ENCODE measurements around the gene TMEM175.
"Not testable (repeated sequence)": the region's sequence is repeated elsewhere in the genome, so short reads cannot be mapped to it uniquely, and the experiment has no call there.

Gene TMEM175

DNA sequence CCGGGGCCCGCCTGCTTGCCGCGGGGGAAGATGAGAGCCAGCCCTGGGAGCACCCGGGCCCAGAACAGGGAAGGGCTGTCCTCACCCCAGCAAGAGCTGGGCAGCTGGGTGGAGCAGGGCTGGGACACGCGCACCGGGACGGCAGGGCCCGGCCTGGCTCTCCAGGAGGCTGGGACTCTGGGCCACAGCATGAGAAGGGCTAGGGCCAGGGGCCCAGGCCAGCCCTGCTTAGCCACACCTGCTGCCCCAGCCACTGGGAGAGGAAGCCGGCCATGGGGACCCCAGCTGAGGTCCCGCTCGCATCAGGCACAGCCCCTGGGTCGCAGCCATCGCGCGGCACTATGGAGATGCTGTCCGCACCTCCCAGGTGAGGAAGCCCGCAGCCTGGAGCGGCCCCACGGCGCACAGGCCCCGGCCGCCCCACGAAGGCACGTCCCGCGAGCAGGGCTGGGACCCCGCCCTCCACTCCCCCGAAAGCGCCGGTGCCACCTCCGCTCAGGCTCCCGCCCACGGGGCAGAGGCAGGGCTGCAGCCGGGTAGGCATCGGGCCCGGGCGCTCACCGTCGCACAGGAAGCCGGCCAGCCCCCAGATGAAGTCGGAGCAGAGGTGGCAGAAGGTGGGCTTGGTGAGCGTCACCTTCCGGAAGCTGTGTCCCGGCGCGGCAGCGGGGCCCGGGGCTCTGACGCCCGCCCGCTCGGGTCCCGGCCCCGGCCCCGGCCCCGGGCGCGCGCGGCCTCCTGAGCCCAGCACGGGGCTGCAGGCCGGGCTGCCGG, 40.6 kb downstream of the TMEM175 start:
- peak; percentile 73 for DNase-seq (ENCODE audit: low spot score)

GRCh38 chr4:973431-974397, 41.5 kb downstream of the TMEM175 start, which contains the start of gene DGKQ:
Gene DGKQ (minus strand): TSS chr4:973569. CDS start chr4:973482, 87 bp downstream.
- DNase-seq (ENCODE audit: low spot score), result peak; percentile 99

DNA sequence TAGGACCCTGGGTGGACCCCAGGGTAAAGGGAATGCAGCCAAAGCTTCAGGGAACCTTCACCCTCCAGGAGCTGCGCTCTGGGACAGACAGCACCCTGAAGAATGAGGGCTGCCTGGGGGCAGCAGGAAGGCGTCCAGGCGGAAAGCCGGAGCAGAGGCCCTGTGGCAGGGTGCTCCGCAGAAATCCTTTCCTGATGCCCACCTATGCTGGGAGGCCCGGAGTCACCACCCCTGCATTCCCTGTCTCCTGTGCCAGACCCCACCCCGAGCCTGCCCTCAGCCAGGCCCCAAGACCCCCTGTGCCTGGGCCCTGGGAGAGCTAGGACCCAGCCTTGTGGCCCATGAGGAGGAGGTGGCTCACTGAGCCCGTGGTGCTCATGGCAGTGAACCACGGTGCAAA, 42.4 kb downstream of the TMEM175 start:
- no peak for DNase-seq (ENCODE audit: low spot score)

DNA sequence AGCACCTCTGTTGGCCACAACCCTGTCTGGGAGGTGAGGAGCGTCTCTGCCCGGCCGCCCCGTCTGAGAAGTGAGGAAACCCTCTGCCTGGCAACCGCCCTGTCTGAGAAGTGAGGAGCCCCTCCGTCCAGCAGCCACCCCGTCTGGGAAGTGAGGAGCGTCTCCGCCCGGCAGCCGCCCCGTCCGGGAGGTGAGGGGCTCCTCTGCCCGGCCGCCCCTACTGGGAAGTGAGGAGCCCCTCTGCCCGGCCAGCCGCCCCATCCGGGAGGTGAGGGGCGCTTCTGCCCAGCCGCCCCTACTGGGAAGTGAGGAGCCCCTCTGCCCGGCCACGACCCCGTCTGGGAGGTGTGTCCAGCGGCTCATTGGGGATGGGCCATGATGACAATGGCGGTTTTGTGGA, 43.8 kb downstream of the TMEM175 start:
- not testable (repeated sequence) for DNase-seq (ENCODE audit: low spot score)

GRCh38 chr4:978957-979701, 46.9 kb downstream of the TMEM175 start:
- no peak for DNase-seq (ENCODE audit: low spot score)

DNA sequence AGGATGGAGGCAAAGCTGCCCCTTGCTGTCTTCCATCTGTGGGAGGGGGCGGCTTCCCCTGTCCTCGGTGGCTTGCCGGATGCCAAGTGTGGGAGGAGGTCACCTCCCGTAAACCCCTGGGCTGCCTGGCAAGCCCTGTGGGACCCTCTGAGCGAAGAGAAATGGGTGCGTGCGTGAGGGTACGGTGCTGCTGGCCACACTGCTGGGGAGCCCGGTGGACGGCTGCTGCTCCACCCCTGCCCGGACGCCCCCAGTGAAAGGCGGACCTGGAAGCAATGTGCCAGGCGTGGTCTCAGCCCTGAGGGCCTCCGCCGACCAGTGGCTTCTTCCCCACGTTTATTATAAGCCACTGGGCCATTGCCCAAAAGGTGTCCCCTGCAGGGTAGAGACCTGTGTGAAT, 50.0 kb downstream of the TMEM175 start:
- no peak for DNase-seq (ENCODE audit: low spot score)

- DNase-seq (ENCODE audit: low spot score), result no peak
Measured at GRCh38 chr4:982814-983213, 50.6 kb downstream of the TMEM175 start.

DNA sequence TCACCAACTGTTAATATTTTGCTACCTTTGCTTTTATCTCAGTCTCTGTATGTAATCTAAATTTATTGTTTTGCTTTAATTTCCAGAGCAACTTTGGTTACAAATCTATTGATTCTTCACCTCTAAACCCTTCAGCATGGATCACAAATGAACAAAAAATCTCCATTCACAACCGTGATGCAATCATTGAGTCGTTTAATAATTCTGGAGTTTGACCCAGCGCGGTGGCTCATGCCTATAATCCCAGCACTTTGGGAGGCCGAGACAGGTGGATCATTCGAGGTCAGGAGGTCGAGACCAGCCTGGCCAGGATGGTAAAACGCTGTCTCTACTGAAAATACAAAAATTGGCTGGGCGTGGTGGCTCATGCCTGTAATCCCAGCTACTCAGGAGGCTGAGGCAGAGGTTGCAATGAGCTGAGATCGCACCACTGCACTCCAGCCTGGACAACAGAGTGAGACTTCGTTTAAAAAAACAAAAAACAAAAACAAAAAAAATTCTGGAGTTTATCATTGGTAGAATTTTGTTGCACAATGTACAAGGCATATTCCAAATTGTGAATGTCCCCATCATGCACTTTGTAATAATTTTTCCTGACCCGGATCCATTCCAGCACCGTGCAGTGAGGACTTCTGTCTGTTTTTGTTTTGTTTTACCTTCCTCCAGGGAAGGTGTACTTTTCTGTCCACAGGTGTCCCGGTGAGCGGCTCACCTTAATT, 52.2 kb downstream of the TMEM175 start:
- DNase-seq (ENCODE audit: low spot score), result no peak

DNA sequence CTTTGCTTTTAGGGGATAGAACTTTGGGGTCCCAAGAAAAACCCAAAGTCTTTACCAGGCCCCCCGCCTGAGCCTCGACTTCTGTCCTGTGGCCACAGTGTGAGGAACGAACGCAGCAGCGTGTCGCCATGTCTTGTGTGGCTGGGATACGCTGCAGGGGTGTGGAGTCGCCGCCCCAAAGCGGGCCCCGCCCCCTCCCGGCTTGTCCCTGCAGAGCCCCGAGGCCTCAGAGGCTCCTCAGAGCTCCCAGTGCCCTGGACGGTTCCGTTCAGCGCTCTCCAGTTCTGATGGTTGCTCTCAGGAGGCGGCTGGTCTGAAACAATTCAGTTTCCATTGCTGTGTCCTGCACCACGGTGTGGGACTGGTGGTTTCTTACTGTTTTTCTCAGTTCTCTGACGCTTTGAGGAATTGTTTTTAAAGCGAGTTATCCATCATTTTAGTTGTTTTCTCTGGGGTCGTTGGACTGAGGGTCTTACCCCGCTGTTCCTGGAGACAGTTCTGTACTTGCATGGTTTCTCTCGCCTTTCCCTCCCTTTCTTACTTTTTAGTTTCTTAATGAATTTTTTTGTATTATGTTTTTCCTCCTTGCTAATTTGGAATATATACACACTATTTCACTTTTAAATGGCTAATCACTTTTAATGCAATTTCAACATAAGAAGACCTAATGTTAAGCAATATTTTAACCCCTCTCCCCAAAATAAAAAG, 53.0 kb downstream of the TMEM175 start:
- DNase-seq (ENCODE audit: low spot score), result peak; percentile 84

DNA sequence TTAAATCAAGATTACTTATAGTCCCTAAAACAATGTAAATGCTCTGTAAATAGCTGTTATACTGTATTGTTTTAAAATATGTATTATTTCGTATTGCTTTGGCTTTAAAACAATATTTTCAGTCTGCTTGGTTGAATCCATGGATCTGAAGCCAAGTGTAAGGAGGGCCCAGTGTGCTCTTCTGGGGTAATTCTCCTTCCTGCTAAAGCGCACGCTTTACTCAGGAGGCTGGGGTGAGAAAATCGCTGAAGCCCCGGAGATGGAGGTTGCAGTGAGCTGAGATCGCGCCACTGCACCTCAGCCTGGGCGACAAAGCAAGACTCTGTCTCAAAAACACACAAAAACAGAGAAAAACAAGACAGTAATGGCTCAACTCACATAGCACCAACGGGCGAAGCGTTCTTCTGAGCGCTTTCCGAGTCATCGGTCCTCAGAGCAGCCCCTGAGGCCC, 54.2 kb downstream of the TMEM175 start:
- DNase-seq (ENCODE audit: low spot score), result no peak

DNA sequence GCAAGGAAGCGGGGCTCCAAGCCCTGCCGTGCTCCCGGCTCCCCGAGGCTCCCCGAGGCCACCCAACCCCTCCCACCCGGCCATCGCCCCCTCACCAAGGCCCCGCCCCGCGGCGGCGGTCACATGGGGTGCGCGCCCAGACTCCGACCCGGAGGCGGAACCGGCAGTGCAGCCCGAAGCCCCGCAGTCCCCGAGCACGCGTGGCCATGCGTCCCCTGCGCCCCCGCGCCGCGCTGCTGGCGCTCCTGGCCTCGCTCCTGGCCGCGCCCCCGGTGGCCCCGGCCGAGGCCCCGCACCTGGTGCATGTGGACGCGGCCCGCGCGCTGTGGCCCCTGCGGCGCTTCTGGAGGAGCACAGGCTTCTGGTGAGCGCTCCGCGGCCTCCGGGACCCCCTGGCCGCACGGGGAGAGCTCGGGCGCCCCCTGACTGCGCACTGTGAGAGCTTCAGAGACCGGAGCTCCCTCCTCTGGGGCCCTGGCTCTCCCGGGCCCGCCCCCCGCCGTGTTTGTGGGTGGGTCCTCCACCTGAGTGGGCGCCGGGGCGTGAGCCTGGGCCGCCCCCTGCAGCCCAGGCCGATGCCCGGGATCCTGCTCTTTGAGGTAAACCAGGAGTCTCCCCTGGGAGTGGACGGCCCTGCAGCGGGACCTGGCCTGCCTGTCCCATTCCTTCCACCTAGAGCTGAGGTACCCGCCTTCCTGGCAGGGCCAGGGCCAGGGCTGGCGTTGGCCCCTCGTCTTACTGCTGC, 54.8 kb downstream of the TMEM175 start, which contains the start of gene IDUA:
TSS of gene IDUA (plus strand) at position 166 of the 745 bp plus-strand sequence. CDS start at position 207, 41 bp downstream.
- DNase-seq (ENCODE audit: low spot score), result peak; percentile 94

DNA sequence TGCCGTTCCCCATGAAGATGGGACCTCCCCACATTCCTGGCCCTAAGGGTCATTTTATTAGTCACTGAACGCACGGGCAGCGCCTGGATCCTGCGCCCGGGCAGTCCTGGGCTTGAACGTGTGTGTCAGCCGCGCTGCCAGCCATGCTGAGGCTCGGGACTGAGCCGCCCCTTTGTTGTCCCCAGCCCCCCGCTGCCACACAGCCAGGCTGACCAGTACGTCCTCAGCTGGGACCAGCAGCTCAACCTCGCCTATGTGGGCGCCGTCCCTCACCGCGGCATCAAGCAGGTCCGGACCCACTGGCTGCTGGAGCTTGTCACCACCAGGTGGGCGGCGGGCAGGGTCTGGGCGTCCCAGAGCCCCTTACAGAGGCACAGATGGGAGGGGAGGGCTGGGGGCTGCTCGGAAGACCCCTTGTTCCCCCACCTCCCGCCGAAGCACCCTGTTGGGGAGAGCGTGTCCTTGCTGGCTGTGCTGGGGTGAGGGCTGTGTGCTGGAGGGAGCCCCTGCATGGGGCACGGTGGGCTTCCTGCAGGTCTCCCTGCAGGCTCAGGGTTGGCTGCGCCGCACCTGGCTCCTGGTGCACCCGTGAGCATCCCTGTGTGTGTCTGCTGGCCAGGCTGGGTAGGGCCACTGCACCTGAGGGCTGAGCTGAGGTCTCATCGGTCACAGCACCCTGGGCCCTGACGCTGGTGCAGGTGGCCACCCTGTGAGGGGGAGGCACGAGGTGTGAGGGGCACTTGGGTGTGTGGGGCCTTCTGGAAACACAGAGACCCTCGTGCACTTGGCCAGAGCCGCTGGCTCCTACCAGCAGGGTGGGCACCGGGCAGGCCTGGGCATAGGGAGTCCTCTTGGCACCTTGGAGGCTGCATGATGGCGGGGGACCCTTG, 55.6 kb downstream of the TMEM175 start:
- DNase-seq (ENCODE audit: low spot score), result peak; percentile 78

- DNase-seq (ENCODE audit: low spot score), result no peak
Measured at GRCh38 chr4:988726-989721, 56.8 kb downstream of the TMEM175 start.

GRCh38 chr4:989722-990471, 57.6 kb downstream of the TMEM175 start:
- no peak for DNase-seq (ENCODE audit: low spot score)

DNA sequence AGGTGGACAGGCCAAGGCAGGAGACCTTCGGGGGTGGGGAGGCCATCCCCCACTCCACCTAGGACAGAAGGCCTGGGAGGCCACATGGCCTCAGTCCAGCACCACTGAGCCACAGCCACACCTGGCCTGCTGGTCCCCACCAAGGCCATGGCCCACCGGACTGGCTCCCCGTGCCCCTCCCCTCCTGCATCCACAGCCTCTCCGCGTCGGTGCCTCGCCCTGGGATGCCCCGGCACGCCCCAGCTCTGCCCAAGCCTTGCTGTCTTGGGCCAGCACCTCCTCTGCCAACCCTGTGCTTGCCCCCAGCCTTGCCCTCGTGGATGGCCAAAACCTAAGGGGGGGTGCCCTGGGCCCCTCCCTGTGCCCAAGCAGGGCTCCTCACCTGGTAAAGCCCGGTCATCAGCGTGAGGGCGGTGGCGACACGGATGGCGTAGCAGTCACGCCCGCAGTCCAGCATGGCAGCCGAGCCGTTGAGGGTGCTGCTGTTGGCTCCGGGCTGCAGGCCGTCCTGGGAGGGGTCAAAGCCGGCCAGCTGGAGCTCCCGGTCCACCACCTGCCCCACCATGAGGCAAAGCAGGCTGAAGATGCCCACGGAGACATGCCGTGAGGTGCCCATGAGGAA, 58.6 kb downstream of the TMEM175 start:
- no peak for DNase-seq (ENCODE audit: low spot score)

All from AG20443 (cell line).